IMR-90 (cell line): ENCODE results near the gene GUF1. TPM values are rescaled to one million over a fixed set of nuclear protein-coding genes. Genes with fewer than 3 reads are reported as not detected.

Source experiments
- ATAC-seq: fragments of 200-7000 bp; cut with Tn5 transposase; 2 replicates; pipeline ENCODE4 v1.9.1; 2020; ENCODE audit warnings: low read depth, mild to moderate bottlenecking, moderate library complexity
- BruUV-seq: library from RNA; stranded (reverse); fragments of 400-500 nt; replicated peaks from 2 replicates; lab custom pipeline; 2021; lab: Mats Ljungman, UMichigan
- CTCF ChIA-PET: fragments of 300-600 bp; formaldehyde crosslinking; extraction: SDS; loops from one replicate; lab custom pipeline; 2021; ENCODE audit warnings: antibody characterized with exemption; lab: Yijun Ruan, JAX
- POLR2A ChIA-PET: fragments of 300-600 bp; sonication (Branson Sonifier 250); formaldehyde crosslinking; loops from one replicate; lab custom pipeline; 2022; ENCODE audit warnings: antibody characterized with exemption; ENCODE audit not compliant: unreplicated experiment; lab: Charles Lee
- DNase-seq: peaks from one replicate; pipeline ENCODE4 v3.0.0; 2013
- H2AFZ ChIP-seq: replicated peaks from 2 replicates; pipeline ENCODE3; 2013; ENCODE audit warnings: low read length, mild to moderate bottlenecking; ENCODE audit not compliant: poor library complexity
- H2AK5ac ChIP-seq: 2 replicates; pipeline ENCODE4 v1.6.1; 2013; ENCODE audit warnings: low read depth, low read length, inconsistent platforms
- H2AK9ac ChIP-seq: replicated peaks from 2 replicates; pipeline ENCODE3; 2013; ENCODE audit warnings: mild to moderate bottlenecking, low read depth, low read length, moderate library complexity; ENCODE audit not compliant: poor library complexity
- H2BK120ac ChIP-seq: 2 replicates; pipeline ENCODE4 v1.6.1; 2013; ENCODE audit warnings: low read depth, low read length, inconsistent platforms
- H2BK15ac ChIP-seq: 3 replicates; pipeline ENCODE4 v1.6.1; 2013; ENCODE audit warnings: low read depth, low read length, inconsistent platforms
- H2BK20ac ChIP-seq: 2 replicates; pipeline ENCODE4 v1.6.1; 2013; ENCODE audit warnings: low read depth, mild to moderate bottlenecking, inconsistent platforms, low read length, moderate library complexity
- H2BK5ac ChIP-seq: 2 replicates; pipeline ENCODE4 v1.6.1; 2013; ENCODE audit warnings: mild to moderate bottlenecking, low read depth, low read length, inconsistent platforms; ENCODE audit not compliant: poor library complexity, severe bottlenecking
- H3K14ac ChIP-seq: replicated peaks from 2 replicates; pipeline ENCODE4 v1.6.1; 2013; ENCODE audit warnings: low read depth, low read length, inconsistent platforms
- H3K18ac ChIP-seq: 2 replicates; pipeline ENCODE4 v1.6.1; 2013; ENCODE audit warnings: low read depth, low read length, control low read depth
- H3K23ac ChIP-seq: 2 replicates; pipeline ENCODE4 v1.6.1; 2013; ENCODE audit warnings: low read depth, low read length, inconsistent platforms
- H3K27ac ChIP-seq: 2 replicates; pipeline ENCODE4 v1.5.1; 2013; ENCODE audit warnings: mild to moderate bottlenecking, control low read depth, low read length; ENCODE audit not compliant: insufficient read depth
- H3K27me3 ChIP-seq: 2 replicates; pipeline ENCODE4 v1.6.1; 2013; ENCODE audit warnings: low read length; ENCODE audit not compliant: control insufficient read depth, insufficient read depth
- H3K36me3 ChIP-seq: 2 replicates; pipeline ENCODE4 v1.6.1; 2013; ENCODE audit warnings: low read length, mixed read lengths; ENCODE audit not compliant: control insufficient read depth, insufficient read depth
- H3K4ac ChIP-seq: 2 replicates; pipeline ENCODE4 v1.6.1; 2013; ENCODE audit warnings: low read depth, low read length, inconsistent platforms
- H3K4me1 ChIP-seq: 2 replicates; pipeline ENCODE4 v1.6.1; 2013; ENCODE audit warnings: low read length, mixed read lengths; ENCODE audit not compliant: control insufficient read depth, insufficient read depth
- H3K4me2 ChIP-seq: 2 replicates; pipeline ENCODE4 v1.6.1; 2013; ENCODE audit warnings: low read depth, mild to moderate bottlenecking, control low read depth, low read length, moderate library complexity
- H3K4me3 ChIP-seq: 2 replicates; pipeline ENCODE4 v1.5.1; 2013; ENCODE audit warnings: low read depth, mild to moderate bottlenecking, control low read depth, low read length, moderate library complexity; ENCODE audit not compliant: insufficient read depth
- H3K56ac ChIP-seq: 2 replicates; pipeline ENCODE4 v1.6.1; 2013; ENCODE audit warnings: low read length, inconsistent platforms; ENCODE audit not compliant: insufficient read depth; ENCODE audit errors: extremely low read depth
- H3K79me1 ChIP-seq, 2 experiments: 2 replicates each; pipeline ENCODE4 v1.6.1; 2013; ENCODE audit warnings: low read length in 2 of 2, inconsistent platforms in 1 of 2, low read depth in 1 of 2
- H3K9ac ChIP-seq: 2 replicates; pipeline ENCODE4 v1.6.1; 2013; ENCODE audit warnings: low read depth, low read length, control low read depth
- H3K9me1 ChIP-seq: 2 replicates; pipeline ENCODE4 v1.6.1; 2013; ENCODE audit warnings: low read length, inconsistent platforms; ENCODE audit not compliant: insufficient read depth
- H3K9me3 ChIP-seq: 2 replicates; pipeline ENCODE4 v1.6.1; 2013; ENCODE audit warnings: low read length; ENCODE audit not compliant: control insufficient read depth, insufficient read depth
- H4K20me1 ChIP-seq: 2 replicates; pipeline ENCODE4 v1.6.1; 2013; ENCODE audit warnings: low read length, inconsistent platforms; ENCODE audit not compliant: insufficient read depth
- H4K5ac ChIP-seq: 2 replicates; pipeline ENCODE4 v1.6.1; 2013; ENCODE audit warnings: mild to moderate bottlenecking, low read depth, low read length, control low read depth
- H4K8ac ChIP-seq, 2 experiments: 2 replicates each; pipeline ENCODE4 v1.6.1; 2013; ENCODE audit warnings: low read depth in 2 of 2, low read length in 2 of 2, control low read depth in 1 of 2, inconsistent platforms in 1 of 2
- H4K91ac ChIP-seq: 2 replicates; pipeline ENCODE4 v1.6.1; 2013; ENCODE audit warnings: low read depth, low read length, inconsistent platforms; ENCODE audit not compliant: insufficient read depth
- CEBPB ChIP-seq: IDR thresholded peaks from 2 replicates; pipeline ENCODE4 v1.6.1; 2012; ENCODE audit warnings: low read depth, low read length, improper control_type of control experiment
- CHD1 ChIP-seq: IDR thresholded peaks from 2 replicates; pipeline ENCODE4 v1.6.1; 2012; ENCODE audit warnings: low read depth, low read length, improper control_type of control experiment
- CTCF ChIP-seq: conservative IDR thresholded peaks from 2 replicates; pipeline ENCODE4 v1.5.1; 2012; ENCODE audit warnings: mild to moderate bottlenecking, low read depth, low read length, improper control_type of control experiment
- ELK1 ChIP-seq: fragments of 150-350 bp; IDR thresholded peaks from 2 replicates; pipeline ENCODE4 v1.6.1; 2016; ENCODE audit warnings: low read depth, mild to moderate bottlenecking, low read length, moderate library complexity, borderline replicate concordance
- FOS ChIP-seq: fragments of 150-350 bp; IDR thresholded peaks from 2 replicates; pipeline ENCODE4 v1.6.1; 2016; ENCODE audit warnings: low read depth, low read length
- MAFK ChIP-seq: IDR thresholded peaks from 2 replicates; pipeline ENCODE4 v1.6.1; 2012; ENCODE audit warnings: low read depth, low read length, improper control_type of control experiment
- MAZ ChIP-seq: IDR thresholded peaks from 2 replicates; pipeline ENCODE4 v1.6.1; 2012; ENCODE audit warnings: low read depth, mild to moderate bottlenecking, low read length, improper control_type of control experiment, moderate library complexity, borderline replicate concordance
- MXI1 ChIP-seq: IDR thresholded peaks from 2 replicates; pipeline ENCODE4 v1.6.1; 2012; ENCODE audit warnings: low read depth, mild to moderate bottlenecking, low read length, moderate library complexity, borderline replicate concordance
- RFX5 ChIP-seq: IDR thresholded peaks from 2 replicates; pipeline ENCODE4 v1.8.0; 2012; ENCODE audit warnings: low read depth, mild to moderate bottlenecking, low read length, moderate library complexity
- SMC3 ChIP-seq: fragments of 150-350 bp; IDR thresholded peaks from 2 replicates; pipeline ENCODE4 v1.6.1; 2016; ENCODE audit warnings: low read depth, mild to moderate bottlenecking, antibody characterized with exemption, low read length, moderate library complexity
- WGBS, 2 experiments: methylation state at CpG; one replicate each; pipeline versions ENCODE4 v1.1.5 to v1.1.7; 2013; ENCODE audit warnings: missing lambda C conversion rate in 2 of 2; ENCODE audit not compliant: insufficient read length in 1 of 2; ENCODE audit errors: extremely low coverage in 2 of 2; 5-methylcytosine and 5-hydroxymethylcytosine counted together
- dilution Hi-C: fragments of 300-500 bp; cut with HindIII; formaldehyde crosslinking; loops from one replicate; pipeline ENCODE4 v1.14.3; 2018; ENCODE audit warnings: low sequenced_read_pairs; ENCODE audit not compliant: unreplicated experiment
- in situ Hi-C: fragments of 300-500 bp; cut with MboI; formaldehyde crosslinking; loops from 3 replicates; pipeline ENCODE4 v1.14.3; 2019; ENCODE audit warnings: low sequenced_read_pairs, inconsistent platforms, mixed read lengths
- intact Hi-C: fragments of 100-400 bp; cut with micrococcal nuclease; formaldehyde crosslinking; loops from 2 replicates; pipeline ENCODE4 v1.10.0; 2022
- polyA plus RNA-seq, 3 experiments: library from polyadenylated mRNA; depleted of rRNA; stranded (reverse); fragments of >200 nt; gene quantifications; 2 replicates each; pipeline ENCODE4 v1.2.3, GENCODE V29; 2012; ENCODE audit warnings: low replicate concordance in 1 of 3
- total RNA-seq: library from RNA; depleted of rRNA; stranded (reverse); fragments of >200 nt; gene quantifications from 2 replicates; pipeline ENCODE4 v1.2.3, GENCODE V29; 2012

GUF1 gene
- total and polyA plus RNA-seq, 2 of the 4 experiments (the other 2 are of a cell fraction): 9.9 to 10.6 TPM

GRCh38 chr4:44668526-44668925 is 9.7 kb upstream of the GUF1 start:
- no peak overlapping the region for H2AK9ac ChIP-seq
- no peak overlapping the region for H2AK5ac ChIP-seq
- intact Hi-C loops: no loop called here
- BruUV-seq: no TSS peak
- H3K14ac ChIP-seq: no peak overlapping the region
- H2BK5ac ChIP-seq: no peak overlapping the region
- H2BK15ac ChIP-seq: no peak overlapping the region
- H4K5ac ChIP-seq: no peak overlapping the region
- WGBS, 2 experiments: no CpG with 5 or more reads among the region's 2 CpGs
- no peaks in the 10 kb centered on the region for H3K9me1 ChIP-seq
- H3K18ac ChIP-seq: no peak overlapping the region
- H3K4ac ChIP-seq: no peak overlapping the region
- H3K27ac ChIP-seq: no peak overlapping the region
- ChIA-PET POLR2A (no interaction called here), CTCF (interaction anchor here (1.3 kb wide), 1 partner anchor 36 kb away, joined by 3 read pairs; no protein-coding TSS in a partner anchor)
- no peaks in the 10 kb centered on the region for H3K27me3 ChIP-seq
- no peaks in the 10 kb centered on the region for H4K20me1 ChIP-seq
- H3K4me2 ChIP-seq: no peak overlapping the region
- H3K56ac ChIP-seq: no peak overlapping the region
- no peaks in the 10 kb centered on the region for H3K4me1 ChIP-seq
- DNase-seq (no peak), ATAC-seq (no peak)
- H2BK120ac ChIP-seq: no peak overlapping the region
- H3K4me3 ChIP-seq: no peak overlapping the region
- no peaks in the 10 kb centered on the region for H3K36me3 ChIP-seq
- H2AFZ ChIP-seq: no peak overlapping the region
- no peak overlapping the region for H2BK20ac ChIP-seq
- no peaks in the 10 kb centered on the region for H3K9me3 ChIP-seq
- in situ Hi-C loops: no loop called here
- no peaks in the 10 kb centered on the region for H3K79me1 ChIP-seq
- no peak overlapping the region for H3K9ac ChIP-seq
- dilution Hi-C loops: no loop called here
- no peak for TF ChIP-seq SMC3
- no peak for TF ChIP-seq ELK1
- TF ChIP-seq MAFK: no peak
- no peak for TF ChIP-seq CEBPB
- no peak for TF ChIP-seq CTCF
- TF ChIP-seq FOS: no peak
- TF ChIP-seq MAZ: no peak
- no peak for TF ChIP-seq MXI1
- no peak for TF ChIP-seq RFX5
- TF ChIP-seq CHD1: no peak
- no peak overlapping the region for H4K91ac ChIP-seq
- H3K23ac ChIP-seq: no peak overlapping the region
- no peak overlapping the region for H4K8ac ChIP-seq
